GM12892 (cell line): Measurements from ENCODE around the gene CRYBA4.

Experiments used
- POLR2A ChIP-seq: IDR thresholded peaks from 2 replicates; pipeline ENCODE4 v1.6.1; 2011; ENCODE audit warnings: low read depth, low read length, control low read depth
- POLR2AphosphoS5 ChIP-seq: IDR thresholded peaks from 2 replicates; pipeline ENCODE4 v1.6.1; 2011; ENCODE audit warnings: low read depth, low read length, control low read depth
- TAF1 ChIP-seq: IDR thresholded peaks from 2 replicates; pipeline ENCODE4 v1.6.1; 2011; ENCODE audit warnings: low read depth, mild to moderate bottlenecking, control low read depth, low read length, borderline replicate concordance

DNA sequence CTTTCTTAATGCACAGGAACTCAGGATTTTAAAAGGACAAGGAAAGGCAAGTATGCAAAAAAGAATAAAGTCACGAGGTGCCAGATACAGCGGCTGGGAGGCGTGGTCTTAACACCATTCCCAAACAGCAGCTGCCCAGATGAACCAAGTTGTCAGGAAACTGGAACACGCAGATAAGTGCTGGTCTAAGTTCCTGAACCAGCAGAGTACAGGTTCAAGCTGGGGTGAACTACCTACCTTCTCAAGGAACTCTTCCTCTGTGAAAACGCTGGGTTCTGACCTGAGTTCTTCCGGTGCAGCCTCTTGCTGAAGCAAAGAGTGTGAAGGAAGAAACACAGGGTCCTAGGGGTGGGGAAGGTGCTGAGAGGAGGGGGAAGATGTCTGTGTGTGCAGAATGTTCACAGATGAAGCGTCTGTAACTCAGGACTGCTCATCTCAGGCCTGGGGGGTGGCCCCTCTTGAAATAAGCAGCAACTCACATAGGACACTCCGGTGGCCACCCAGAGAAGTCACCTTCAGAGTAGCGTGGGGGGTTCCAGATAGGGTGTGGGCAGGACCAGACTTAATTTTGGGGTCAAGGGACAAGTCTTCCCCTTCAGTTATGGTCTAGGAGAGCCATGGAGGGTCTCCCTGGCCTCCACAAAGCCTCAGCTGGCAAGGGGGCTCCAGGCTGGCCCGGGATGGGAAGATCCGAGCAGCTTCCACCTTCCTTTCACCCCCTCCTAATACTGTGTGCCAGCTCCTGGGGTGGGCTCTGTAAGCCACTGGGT, 35.0 kb upstream of the CRYBA4 start:
- no peak for TF ChIP-seq POLR2AphosphoS5
- no peak for TF ChIP-seq POLR2A
- TF ChIP-seq TAF1 = no peak
